Karpas-422 (cell line): ENCODE data around the gene SEC61G. TPM values are rescaled to one million over a fixed set of nuclear protein-coding genes. Genes with fewer than 3 reads are reported as not detected.

ENCODE experiments used
- DNase-seq: peaks from one replicate; pipeline ENCODE4 v3.0.0-alpha.2; 2015
- H2AFZ ChIP-seq: fragments of 200-600 bp; sonication (generic); 2 replicates; pipeline ENCODE4 v1.6.1; 2014; ENCODE audit warnings: antibody characterized with exemption, low read length, mixed read lengths
- H3K27ac ChIP-seq: fragments of 200-600 bp; sonication (generic); 2 replicates; pipeline ENCODE4 v1.5.1; 2014; ENCODE audit warnings: mild to moderate bottlenecking, low read length, moderate library complexity
- H3K27me3 ChIP-seq: fragments of 200-600 bp; sonication (generic); 2 replicates; pipeline ENCODE4 v1.6.1; 2014; ENCODE audit warnings: low read length, mixed read lengths
- H3K36me3 ChIP-seq: fragments of 200-600 bp; sonication (generic); 2 replicates; pipeline ENCODE4 v1.6.1; 2014; ENCODE audit warnings: low read length, mixed read lengths; ENCODE audit not compliant: insufficient read depth
- H3K4me1 ChIP-seq: fragments of 200-600 bp; sonication (generic); 2 replicates; pipeline ENCODE4 v1.6.1; 2014; ENCODE audit warnings: mild to moderate bottlenecking, low read length, mixed read lengths
- H3K4me2 ChIP-seq: fragments of 200-600 bp; sonication (generic); 2 replicates; pipeline ENCODE4 v1.6.1; 2014; ENCODE audit warnings: low read length, low read depth, mild to moderate bottlenecking; ENCODE audit not compliant: poor library complexity, severe bottlenecking
- H3K4me3 ChIP-seq: fragments of 200-600 bp; sonication (generic); 2 replicates; pipeline ENCODE4 v1.5.1; 2014; ENCODE audit warnings: mild to moderate bottlenecking, antibody characterized with exemption, low read length, mixed read lengths
- H3K79me2 ChIP-seq: fragments of 200-600 bp; sonication (generic); 2 replicates; pipeline ENCODE4 v1.6.1; 2014; ENCODE audit warnings: mild to moderate bottlenecking, low read length, mixed read lengths
- H3K9ac ChIP-seq: fragments of 200-600 bp; sonication (generic); 2 replicates; pipeline ENCODE4 v1.6.0; 2014; ENCODE audit warnings: low read length
- H3K9me2 ChIP-seq: fragments of 200-600 bp; sonication (generic), shearing (Covaris generic); replicated peaks from 2 replicates; pipeline ENCODE4 v1.6.0; 2014; ENCODE audit warnings: mild to moderate bottlenecking, low read length, moderate library complexity; ENCODE audit not compliant: insufficient read depth
- H3K9me3 ChIP-seq: fragments of 300-700, 200-600 bp; sonication (generic); 2 replicates; pipeline ENCODE4 v1.6.1; 2014; ENCODE audit warnings: low read length, mixed read lengths
- H4K20me1 ChIP-seq: fragments of 200-600 bp; sonication (generic); 2 replicates; pipeline ENCODE4 v1.6.1; 2014; ENCODE audit warnings: mild to moderate bottlenecking, antibody characterized with exemption, low read length, low read depth; ENCODE audit not compliant: insufficient read depth
- total RNA-seq: library from RNA; depleted of rRNA; stranded (reverse); fragments of >200 nt; shearing (Covaris generic); gene quantifications from 2 replicates; pipeline ENCODE4 v1.2.3, GENCODE V29; 2014; ENCODE audit warnings: low replicate concordance

Gene SEC61G
- total RNA-seq, 1 experiment from 2014 or later = 179 TPM

DNA sequence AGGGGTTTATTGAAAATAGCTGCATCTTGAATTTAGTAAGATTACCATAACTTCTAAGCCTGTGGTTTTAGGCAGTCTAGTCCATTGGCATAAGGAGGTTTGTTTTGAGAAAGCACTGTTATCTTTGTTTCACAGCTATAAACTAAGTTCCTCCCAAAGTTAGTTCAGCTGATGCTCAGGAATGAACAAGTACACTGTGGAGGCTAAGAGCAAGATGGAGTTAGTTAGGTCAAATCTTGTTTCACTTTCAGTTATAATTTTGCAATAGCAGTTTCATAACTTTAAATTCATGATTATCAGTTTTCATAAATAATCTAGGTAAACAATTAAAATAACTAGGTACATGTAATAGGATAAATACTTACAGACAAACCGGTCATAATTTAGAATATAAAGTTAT is 15.4 kb downstream of the SEC61G start:
- Histone ChIP-seq H3K27me3 (no peaks in the 10 kb centered on the region), H3K9me3 (no peaks in the 10 kb centered on the region), H3K4me1 (no peaks in the 10 kb centered on the region), H3K9ac (no peak overlapping the region), H3K36me3 (no peaks in the 10 kb centered on the region), H2AFZ (no peak overlapping the region), H3K4me3 (no peak overlapping the region), H3K27ac (no peak overlapping the region), H3K9me2 (no peaks in the 10 kb centered on the region), H3K79me2 (no peaks in the 10 kb centered on the region), H4K20me1 (no peaks in the 10 kb centered on the region), H3K4me2 (no peak overlapping the region)
- no peak for DNase-seq

DNA sequence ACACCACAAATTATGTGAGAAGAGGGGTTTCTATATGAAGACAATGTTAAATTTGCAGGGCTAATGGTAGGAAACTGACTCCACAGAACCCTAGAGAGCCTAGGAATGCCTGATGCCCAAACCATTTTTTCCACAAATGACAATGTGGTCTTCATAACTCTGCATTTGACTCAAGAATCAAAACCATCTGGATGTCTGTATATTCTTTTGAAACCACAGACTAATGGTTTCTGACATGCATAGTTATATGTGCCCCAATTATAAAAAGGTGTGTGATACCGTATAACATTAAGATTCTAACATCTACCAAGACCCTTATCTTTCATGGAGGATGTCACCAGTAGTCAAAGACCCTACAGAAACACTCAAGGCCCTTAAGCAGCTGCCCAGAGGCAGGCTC is 20.3 kb downstream of the SEC61G start:
- H3K9ac ChIP-seq = no peak overlapping the region
- no peaks in the 10 kb centered on the region for H3K27me3 ChIP-seq
- no peaks in the 10 kb centered on the region for H3K9me3 ChIP-seq
- no peak overlapping the region for H3K4me3 ChIP-seq
- DNase-seq = no peak
- no peak overlapping the region for H3K4me2 ChIP-seq
- no peaks in the 10 kb centered on the region for H3K9me2 ChIP-seq
- H2AFZ ChIP-seq = no peak overlapping the region
- H3K27ac ChIP-seq = no peak overlapping the region
- no peaks in the 10 kb centered on the region for H3K36me3 ChIP-seq
- no peaks in the 10 kb centered on the region for H4K20me1 ChIP-seq
- no peaks in the 10 kb centered on the region for H3K4me1 ChIP-seq
- no peaks in the 10 kb centered on the region for H3K79me2 ChIP-seq

DNA sequence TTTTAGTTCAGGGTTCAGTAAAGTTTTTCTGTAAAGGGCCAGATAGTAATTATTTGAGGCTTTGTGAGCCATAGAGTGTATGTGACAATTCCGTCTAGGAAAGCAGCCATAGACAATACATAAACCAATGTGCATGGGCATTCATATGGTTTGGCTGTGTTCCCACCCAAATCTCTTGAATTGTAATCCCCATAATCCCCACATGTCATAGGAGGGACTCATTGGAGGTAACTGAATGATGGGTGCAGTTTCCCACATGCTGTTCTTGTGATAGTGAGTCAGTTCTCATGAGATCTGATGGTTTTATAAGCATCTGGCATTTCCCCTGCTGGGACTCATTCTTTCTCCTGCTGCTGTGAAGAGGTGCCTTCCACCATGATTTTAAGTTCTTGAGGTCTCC is 29.9 kb downstream of the SEC61G start:
- Histone ChIP-seq H4K20me1 (no peaks in the 10 kb centered on the region), H2AFZ (no peak overlapping the region), H3K79me2 (no peaks in the 10 kb centered on the region), H3K9ac (no peak overlapping the region), H3K4me3 (no peak overlapping the region), H3K27ac (no peak overlapping the region), H3K36me3 (no peaks in the 10 kb centered on the region), H3K9me3 (no peaks in the 10 kb centered on the region), H3K4me2 (no peak overlapping the region), H3K9me2 (no peaks in the 10 kb centered on the region), H3K4me1 (no peaks in the 10 kb centered on the region), H3K27me3 (no peaks in the 10 kb centered on the region)
- DNase-seq = no peak

DNA sequence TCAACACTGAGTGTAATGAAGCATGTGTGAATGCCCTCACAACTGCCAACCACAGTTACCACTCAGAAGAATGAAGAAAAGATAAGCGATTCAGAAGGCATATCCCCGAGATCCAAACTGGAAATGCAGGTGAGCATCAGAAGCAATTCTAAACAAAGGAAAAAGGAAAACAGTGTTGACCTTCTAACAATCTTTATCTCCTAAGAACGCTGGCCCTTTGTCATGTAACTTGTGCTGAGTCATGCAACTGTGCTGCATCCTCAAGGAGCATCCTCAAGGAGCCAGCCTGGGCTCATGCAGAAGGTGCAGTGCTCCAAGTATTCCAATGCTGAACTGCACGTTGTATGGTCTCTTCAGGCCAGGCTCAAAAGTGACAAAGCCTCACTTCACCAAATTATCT is 30.6 kb downstream of the SEC61G start:
- no peak overlapping the region for H2AFZ ChIP-seq

DNA sequence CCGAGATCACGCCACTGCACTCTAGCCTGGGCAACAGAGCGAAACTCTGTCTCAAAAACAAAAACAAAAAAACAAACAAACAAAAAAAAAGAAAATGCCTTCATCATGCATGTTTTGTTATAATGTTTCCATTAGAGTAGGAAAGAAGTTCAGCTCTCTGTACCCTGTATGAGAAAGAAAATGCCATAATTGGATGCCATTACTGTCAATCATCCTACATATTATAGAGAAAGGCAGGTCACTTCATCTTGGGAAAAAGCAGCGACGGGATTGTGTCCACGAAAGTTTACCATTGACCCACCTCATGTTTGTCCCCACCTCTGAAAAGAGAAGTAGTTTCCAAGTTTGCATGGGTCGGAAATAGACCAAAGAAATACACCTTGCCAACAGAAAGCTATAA is 33.8 kb downstream of the SEC61G start:
- Histone ChIP-seq H3K9me3 (no peaks in the 10 kb centered on the region), H4K20me1 (no peaks in the 10 kb centered on the region), H3K36me3 (no peaks in the 10 kb centered on the region), H3K27me3 (no peaks in the 10 kb centered on the region), H3K4me2 (no peak overlapping the region), H3K4me1 (no peaks in the 10 kb centered on the region), H3K9ac (no peak overlapping the region), H3K4me3 (no peak overlapping the region), H2AFZ (no peak overlapping the region), H3K9me2 (no peaks in the 10 kb centered on the region), H3K79me2 (no peaks in the 10 kb centered on the region), H3K27ac (no peak overlapping the region)
- no peak for DNase-seq

More for the DNA sequence above, 30.6 kb downstream of the SEC61G start:
- no peaks in the 10 kb centered on the region for H3K9me3 ChIP-seq
- H3K4me2 ChIP-seq = no peak overlapping the region
- H3K36me3 ChIP-seq = no peaks in the 10 kb centered on the region
- H3K4me3 ChIP-seq = no peak overlapping the region
- no peaks in the 10 kb centered on the region for H3K4me1 ChIP-seq
- no peak for DNase-seq
- no peak overlapping the region for H3K27ac ChIP-seq
- no peaks in the 10 kb centered on the region for H4K20me1 ChIP-seq
- H3K9me2 ChIP-seq = no peaks in the 10 kb centered on the region
- H3K9ac ChIP-seq = no peak overlapping the region
- H3K27me3 ChIP-seq = no peaks in the 10 kb centered on the region
- H3K79me2 ChIP-seq = no peaks in the 10 kb centered on the region

DNA sequence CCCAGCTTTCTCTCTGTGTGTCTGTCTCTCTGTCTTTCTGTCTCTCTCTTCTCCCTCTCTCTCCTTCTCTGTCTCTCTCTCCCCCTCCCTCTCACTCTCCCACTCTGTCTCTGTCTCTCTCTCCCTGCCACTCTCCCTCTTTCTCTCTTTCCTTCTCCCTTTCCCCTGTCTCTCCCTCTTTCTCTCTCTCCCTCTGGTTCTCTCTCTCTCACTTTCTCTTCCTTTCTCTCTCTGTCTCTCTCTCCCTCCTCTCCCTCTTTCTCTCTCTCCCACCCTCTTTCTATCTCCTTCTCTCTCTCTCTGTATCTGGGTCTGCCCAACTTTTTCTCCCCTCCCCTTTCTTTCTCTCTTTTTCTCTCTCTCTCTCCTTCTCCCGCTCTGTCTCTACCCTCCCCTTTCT is 36.5 kb downstream of the SEC61G start:
- Histone ChIP-seq H4K20me1 (no peaks in the 10 kb centered on the region), H3K9ac (no peak overlapping the region), H3K27ac (no peak overlapping the region), H3K4me2 (no peak overlapping the region), H2AFZ (no peak overlapping the region), H3K4me1 (no peaks in the 10 kb centered on the region), H3K4me3 (no peak overlapping the region), H3K27me3 (no peaks in the 10 kb centered on the region), H3K9me2 (no peaks in the 10 kb centered on the region), H3K79me2 (no peaks in the 10 kb centered on the region), H3K9me3 (no peaks in the 10 kb centered on the region), H3K36me3 (no peaks in the 10 kb centered on the region)
- no peak for DNase-seq

DNA sequence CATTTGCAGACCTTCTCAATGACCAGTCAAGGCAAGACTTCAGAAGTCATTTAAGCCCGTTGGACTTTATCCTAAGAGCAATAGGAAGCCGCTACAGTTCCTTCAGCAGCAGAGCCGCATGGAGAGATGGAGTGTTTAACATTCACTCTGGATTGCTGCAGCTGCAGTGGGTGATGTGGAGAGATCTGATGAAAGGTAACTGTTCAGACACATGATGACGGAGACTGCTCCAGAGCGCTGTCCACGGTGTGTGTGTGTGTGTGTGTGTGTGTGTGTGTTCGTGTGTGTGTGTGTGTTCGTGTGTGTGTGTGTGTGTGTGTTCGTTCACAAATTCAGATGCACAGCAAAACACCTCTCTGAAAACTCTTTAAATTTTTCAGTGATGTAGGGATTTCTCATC is 37.0 kb downstream of the SEC61G start:
- no peak overlapping the region for H3K9ac ChIP-seq
- H3K27me3 ChIP-seq = no peaks in the 10 kb centered on the region
- no peaks in the 10 kb centered on the region for H3K4me1 ChIP-seq
- H3K9me2 ChIP-seq = no peaks in the 10 kb centered on the region
- H3K27ac ChIP-seq = no peak overlapping the region
- H2AFZ ChIP-seq = no peak overlapping the region
- H3K79me2 ChIP-seq = no peaks in the 10 kb centered on the region
- no peak overlapping the region for H3K4me2 ChIP-seq
- no peak overlapping the region for H3K4me3 ChIP-seq
- no peaks in the 10 kb centered on the region for H3K9me3 ChIP-seq
- H3K36me3 ChIP-seq = no peaks in the 10 kb centered on the region
- no peak for DNase-seq
- H4K20me1 ChIP-seq = no peaks in the 10 kb centered on the region

DNA sequence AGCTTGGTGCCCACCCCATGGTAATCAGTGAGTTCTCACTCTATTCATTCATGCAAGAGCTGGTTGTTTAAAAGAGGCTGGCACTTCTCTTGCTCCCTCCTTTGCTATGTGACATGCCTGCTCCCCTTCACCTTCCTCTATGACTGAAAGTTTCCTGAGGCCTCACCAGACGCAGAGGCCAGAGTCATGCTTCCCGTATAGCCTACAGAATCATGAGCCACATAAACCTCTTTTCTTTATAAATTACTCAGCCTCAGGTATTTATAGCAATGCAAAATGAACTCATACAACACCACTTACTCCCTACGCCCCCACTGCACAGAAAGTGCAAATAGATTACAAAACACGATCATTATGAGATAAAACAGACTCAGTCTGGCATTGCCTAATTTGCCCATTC is 39.0 kb downstream of the SEC61G start:
- H3K4me2 ChIP-seq = no peak overlapping the region
- H3K27ac ChIP-seq = no peak overlapping the region
- H4K20me1 ChIP-seq = no peaks in the 10 kb centered on the region
- H3K9ac ChIP-seq = no peak overlapping the region
- H2AFZ ChIP-seq = no peak overlapping the region
- H3K27me3 ChIP-seq = no peaks in the 10 kb centered on the region
- no peak overlapping the region for H3K4me3 ChIP-seq
- H3K4me1 ChIP-seq = no peaks in the 10 kb centered on the region
- no peak for DNase-seq
- H3K9me2 ChIP-seq = no peaks in the 10 kb centered on the region; the same call in 1 of the 2 replicates
- H3K79me2 ChIP-seq = no peaks in the 10 kb centered on the region
- H3K9me3 ChIP-seq = no peaks in the 10 kb centered on the region
- no peaks in the 10 kb centered on the region for H3K36me3 ChIP-seq

DNA sequence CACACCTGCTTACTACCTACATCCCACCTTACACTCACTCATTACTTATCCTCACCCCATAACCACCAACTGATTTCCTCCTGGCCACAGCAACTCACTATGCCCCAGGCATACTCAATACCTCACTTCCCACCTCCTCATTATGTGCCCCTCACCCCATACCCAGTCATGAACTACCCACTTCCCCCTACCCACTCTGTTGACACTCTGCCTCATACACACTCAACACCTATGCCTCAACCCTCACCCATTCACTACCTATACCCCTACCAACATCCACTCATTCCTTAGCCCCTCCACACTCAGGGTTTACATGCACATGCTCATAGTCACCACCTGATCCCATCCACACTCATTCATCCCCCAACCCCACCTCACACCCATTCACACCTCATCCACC is 39.6 kb downstream of the SEC61G start:
- no peaks in the 10 kb centered on the region for H4K20me1 ChIP-seq
- H3K9ac ChIP-seq = no peak overlapping the region
- H3K36me3 ChIP-seq = no peaks in the 10 kb centered on the region
- H3K27ac ChIP-seq = no peak overlapping the region
- H3K4me2 ChIP-seq = no peak overlapping the region
- H3K27me3 ChIP-seq = no peaks in the 10 kb centered on the region
- H3K9me3 ChIP-seq = no peaks in the 10 kb centered on the region
- no peak for DNase-seq
- H3K79me2 ChIP-seq = no peaks in the 10 kb centered on the region
- no peak overlapping the region for H2AFZ ChIP-seq
- H3K4me3 ChIP-seq = no peak overlapping the region
- no peaks in the 10 kb centered on the region for H3K4me1 ChIP-seq
- H3K9me2 ChIP-seq = no peaks in the 10 kb centered on the region; the same call in 1 of the 2 replicates
